Stromal cell of bone marrow (primary cell): ENCODE measurements around the gene MED1.
A peak's percentile ranks its signal among the peaks of the same experiment; 100 is the strongest.
"Not testable (repeated sequence)": the region's sequence is repeated elsewhere in the genome, so short reads cannot be mapped to it uniquely, and the experiment has no call there.

Experiments
- DNase-seq: peaks from one replicate; pipeline ENCODE4 v3.0.0-alpha.2; 2012; ENCODE audit warnings: low read depth

MED1 gene

DNA sequence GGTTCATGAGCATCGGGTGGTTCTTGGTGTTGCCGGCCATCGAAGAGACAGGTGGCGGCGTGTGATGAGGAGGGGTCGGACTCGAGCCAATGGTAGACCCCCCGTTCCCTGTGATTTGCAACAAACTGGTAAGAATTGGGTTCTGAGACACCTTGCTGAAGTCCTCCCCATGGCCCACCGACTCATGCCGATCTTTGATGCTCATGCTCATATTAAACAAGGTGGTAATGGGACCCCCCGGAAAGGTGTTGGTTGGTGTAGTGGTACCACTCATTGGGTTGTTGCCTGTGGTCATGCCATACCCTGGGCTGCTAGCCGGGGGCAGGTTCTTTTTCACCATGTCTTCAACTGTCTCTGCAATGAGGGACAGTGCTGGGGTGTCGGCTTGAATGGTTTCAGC lies 40.8 kb downstream of the MED1 start:
- DNase-seq = no peak

DNA sequence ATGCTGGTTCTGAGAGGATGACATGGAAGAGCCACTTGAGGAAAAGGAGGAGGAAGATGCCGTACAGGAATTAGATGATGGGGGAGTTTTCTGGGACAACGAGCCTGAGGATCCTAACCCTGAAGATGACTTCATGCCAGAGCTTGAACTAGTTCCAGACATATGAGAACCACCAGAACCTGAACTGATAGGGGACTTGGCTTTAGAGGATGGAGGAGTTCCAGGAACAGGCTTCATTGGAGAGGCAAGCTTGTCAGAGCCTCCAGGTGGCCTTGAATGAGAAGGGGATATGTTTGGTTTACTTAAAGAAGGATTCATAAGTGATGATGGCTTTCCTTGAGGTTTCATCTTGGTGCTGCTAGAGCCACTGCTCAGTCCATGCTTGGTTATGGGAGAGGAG lies 42.7 kb downstream of the MED1 start:
- no peak for DNase-seq

DNA sequence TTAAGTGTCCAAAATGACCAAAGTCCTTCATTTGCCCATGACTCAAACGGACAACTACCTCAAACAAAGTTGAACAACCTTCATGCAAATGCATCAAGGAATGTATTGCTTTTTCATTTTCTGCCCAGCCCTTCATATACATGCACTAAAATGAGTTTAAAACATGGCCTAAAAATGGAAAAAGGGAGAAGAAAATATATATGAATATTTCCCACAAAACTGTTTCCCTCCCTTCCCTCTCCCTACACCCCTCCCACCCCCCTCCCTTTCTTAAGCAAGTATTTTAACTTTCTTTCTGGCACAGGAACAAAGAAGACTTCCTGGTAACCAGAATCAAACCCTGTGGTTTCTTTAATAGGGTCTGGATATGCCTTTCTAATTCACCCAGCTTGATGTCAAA lies 44.1 kb downstream of the MED1 start:
- no peak for DNase-seq

DNA sequence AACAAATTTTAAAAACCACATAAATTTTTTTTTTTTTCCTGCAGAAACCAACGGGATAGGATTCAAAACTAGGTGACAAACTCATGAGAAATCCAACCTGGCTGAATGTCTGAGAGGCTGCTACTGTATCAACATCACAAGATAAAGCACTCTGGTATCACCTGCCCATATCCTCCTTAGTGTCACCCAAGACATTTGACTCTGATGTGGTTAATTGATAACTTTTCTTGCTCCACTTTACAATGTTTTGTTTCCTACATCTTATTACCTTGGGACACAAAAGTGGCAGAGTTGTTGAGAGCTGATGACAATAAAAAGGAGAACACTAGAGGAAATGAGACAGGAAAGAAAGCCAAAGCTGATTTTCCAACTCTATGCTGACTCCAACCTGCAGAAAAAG lies 45.6 kb downstream of the MED1 start:
- DNase-seq = no peak

DNA sequence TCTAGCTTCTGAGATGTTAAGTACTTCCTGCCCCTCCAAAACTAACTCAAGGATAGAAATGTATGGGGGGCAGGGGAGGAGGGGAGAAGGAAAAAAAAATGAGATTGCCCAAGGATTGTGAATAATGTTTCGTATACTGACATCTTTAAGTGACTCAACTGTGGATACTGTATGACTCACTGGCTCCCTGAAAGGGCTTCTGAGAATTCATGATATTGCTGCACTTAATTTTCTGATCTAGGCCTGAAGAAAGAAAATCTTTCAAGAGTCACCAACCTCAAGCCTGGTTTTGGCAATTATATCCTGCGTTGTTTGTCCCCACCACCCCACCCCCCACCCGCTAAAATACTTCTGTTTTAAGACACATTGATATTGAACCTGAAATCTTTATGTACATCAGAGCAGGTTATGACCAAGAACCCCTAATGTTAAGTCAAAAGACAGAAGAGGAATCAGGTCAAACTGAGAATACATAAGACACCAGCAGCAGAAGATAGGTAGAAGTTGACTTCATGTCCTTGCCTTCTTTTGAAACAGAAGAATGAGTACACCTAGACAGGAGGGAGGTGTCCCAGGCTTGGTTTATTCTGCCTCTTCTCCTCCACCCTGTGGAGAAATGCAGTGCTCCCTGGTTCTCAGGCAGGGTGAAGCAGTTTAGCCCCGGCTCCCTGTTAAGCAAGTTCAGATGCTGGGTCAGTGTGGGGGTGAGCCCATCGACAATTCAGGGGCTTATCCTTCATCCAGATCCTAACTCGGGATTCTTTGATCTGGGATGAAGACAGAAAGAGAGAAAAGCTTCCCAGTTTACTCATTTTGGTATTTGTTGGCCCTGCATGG lies 46.3 kb downstream of the MED1 start:
- peak; percentile 84 for DNase-seq

DNA sequence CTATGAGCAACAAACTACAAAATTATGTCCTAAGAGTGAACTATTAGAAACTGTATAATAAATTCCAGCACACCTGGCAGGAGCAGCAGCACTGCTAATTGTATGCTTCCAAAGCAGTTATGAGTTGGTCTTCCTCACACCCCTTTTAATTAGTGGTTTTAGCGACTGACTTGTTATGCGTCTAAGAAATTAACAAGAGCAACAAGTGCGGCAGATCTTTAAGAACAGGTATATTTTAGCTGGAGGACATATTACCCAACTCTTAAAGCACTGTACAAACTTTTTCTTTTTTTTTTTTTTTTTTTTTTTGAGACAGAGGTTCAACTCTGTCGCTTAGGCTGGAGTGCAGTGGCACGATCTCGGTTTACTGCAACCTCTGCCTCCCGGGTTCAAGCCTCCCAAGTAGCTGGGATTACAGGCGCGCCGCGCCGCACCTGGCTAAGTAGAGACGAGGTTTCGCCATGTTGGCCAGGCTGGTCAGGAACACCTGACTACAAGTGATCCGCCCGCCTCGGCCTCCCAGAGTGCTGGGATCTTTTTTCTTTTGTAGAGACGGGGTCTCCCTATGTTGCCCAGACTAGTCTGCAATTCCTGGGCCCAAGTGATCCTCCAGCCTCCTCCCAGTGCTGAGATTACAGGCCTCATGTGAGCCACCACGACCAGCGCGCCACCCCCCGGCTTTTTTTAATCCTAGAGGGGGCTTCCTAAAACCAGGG lies 48.0 kb downstream of the MED1 start:
- no peak for DNase-seq

DNA sequence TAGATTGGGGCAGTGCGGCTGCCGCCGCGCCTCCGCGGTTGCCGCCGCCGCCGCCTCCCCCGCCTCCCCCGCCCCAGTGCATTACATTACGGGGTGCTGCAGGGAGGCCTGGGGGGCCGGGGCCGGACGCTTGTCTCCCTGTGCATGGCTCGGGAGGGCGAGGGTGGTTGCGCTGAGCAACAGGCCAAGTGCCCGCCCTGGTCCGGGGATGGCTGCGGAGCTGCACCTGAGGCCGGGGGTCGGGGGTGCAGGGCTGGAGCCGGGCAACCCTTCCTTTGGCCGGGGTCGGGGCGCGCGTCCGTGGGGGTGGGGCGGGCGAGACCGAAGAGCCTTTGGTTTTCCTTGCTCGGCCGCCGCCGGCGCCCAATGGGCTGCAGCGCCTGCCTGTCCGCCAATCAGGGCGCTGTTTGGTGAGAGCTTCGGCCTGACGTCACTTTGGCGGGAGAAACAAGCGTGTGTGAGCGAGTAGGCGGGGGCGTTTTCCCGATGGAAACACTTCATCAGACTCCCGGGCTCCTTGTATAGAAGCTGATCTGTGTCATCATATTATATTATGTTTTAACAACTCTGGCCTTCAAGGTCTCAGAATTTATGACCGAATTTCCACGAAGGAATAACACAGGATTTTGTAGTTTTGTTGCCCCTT lies 48.7 kb downstream of the MED1 start:
- peak; percentile 91 for DNase-seq

DNA sequence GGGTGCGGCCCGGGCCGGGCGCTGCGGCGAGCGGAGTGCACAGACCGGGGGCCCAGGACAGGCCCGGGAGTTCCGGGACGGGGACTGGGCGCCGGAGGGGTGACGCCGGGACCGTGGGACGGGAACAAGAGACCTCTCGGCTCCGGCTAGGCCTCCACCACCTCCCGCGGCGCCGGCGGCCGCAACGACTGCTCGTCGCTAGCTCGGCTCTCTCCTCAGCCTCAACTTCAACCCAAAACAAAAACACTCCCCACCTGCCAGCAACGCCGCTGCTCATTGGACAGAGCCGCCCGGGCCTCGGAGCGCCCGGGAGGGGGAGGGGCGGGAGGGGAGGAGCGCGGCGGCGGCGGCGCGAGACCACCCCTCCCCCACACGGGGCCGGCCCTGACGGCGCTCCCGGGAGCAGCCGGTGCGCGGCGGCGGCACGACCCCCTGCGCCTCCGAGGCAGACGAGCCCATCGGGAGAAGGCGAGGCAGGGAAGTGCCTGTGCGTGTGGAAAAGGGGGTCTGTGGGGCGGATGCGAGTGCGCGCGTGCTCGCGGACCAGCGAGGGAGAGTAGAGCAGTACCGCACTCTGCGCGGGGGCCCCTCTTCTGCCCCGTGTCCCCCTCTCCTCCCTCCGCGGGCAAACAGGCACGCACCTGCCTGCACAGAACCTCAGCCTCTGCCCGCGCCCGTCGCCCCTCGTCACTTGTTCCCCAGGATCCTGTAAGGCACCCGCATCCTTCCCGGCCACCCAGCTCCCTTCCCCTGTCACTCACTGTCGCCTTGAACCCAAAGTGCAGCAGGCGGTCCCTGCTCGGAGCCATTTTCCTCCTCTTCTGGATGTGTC lies 49.4 kb downstream of the MED1 start, which contains the start of gene FBXL20:
Gene FBXL20, minus strand, starts transcription at position 215 of the 832 bp plus-strand sequence. CDS start 224 bp downstream, outside the sequence.
- peak; percentile 85 for DNase-seq

DNA sequence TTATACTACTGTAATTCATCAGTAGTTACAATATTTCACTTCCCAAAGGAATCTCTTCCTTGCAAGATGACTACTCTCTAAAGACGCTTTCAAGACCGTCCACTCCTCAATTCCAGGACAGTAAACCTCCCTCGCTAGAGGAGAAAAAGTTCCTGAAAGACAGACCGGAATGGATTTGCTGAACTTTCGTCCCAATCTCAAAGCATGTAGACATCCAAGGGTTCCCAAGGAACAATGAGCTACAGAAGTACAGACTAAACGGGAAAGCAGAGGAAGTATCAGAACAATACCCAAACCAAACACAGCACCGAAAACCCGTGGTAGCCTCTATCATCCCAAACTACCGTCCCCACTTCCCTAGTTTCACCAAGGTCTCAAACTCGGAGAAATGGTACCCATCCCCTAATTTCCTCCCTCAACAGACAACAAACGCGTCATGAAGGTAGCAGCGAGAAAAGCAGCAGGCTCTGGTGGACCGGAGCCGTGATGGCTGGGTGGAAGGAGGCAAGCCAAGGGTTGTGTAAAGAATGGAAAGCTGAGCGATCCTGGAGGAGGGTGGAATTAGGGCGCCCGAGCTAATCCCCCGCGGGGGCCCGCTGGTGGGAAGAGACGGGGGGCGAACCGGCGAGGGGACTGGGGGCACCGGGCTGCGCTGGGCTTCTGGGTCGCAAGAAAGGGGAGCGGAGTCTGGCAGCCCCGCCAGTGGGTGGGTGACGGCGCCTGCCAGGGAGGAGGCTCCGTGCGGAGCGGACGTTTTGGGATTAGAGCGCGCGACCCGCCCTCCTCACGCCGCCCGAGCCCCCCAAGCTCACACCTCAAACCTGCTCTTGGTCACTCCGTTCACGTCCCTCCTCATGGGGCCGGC lies 50.3 kb downstream of the MED1 start:
- no peak for DNase-seq

DNA sequence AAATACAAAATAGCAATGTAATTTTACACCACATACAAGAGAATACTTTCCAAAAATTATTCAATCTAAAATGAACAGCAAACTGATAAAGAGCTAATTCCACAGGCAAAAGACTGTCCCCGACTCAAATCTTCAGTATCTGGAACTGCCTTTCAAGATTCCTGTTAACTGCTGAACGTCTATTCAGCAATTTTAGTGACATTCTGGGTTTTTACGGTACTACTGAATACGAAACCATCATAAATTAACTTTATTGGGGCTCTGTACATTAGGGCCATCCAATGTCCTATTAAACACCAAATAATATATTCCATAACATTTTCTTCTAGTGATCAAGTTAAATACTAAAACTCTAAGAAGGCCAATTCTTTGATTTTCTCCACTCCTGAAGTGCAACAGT lies 51.3 kb downstream of the MED1 start:
- no peak for DNase-seq

DNA sequence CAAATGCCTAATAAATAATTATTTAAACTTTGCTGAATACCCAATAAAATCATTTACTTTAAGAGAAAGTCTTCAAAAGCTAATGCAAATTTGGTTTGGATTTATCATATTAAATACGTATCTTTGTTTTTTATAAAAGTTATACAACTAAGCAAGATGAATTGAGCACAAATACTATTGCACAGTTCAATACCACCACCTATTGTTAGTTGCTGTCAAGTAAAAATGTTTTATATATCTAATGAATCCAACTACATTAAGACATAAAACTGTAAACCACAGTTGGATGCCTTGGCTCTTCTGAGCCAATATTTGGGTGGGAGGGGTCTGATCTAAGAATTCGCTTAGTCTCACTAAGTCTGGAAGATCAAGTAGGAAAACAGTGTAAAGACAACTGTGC lies 57.3 kb downstream of the MED1 start:
- no peak for DNase-seq

DNA sequence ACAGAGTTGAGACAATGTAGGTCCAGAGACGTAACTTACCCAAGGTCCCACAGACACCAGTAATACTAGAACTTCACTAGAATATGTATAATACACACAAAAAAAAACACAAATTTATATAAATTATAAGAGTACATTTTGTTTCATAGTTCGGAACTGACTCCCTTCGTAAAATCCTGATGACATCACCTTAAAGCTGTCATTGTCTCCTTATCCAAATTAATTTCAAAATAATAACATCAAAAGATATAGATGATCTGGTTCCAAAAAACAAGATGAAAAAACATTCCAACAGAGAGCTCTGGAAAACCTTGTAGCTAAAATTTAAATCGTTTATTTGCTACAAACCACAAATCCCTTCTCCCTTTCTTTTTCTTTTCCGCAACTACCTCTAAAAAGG lies 59.6 kb downstream of the MED1 start:
- no peak for DNase-seq

DNA sequence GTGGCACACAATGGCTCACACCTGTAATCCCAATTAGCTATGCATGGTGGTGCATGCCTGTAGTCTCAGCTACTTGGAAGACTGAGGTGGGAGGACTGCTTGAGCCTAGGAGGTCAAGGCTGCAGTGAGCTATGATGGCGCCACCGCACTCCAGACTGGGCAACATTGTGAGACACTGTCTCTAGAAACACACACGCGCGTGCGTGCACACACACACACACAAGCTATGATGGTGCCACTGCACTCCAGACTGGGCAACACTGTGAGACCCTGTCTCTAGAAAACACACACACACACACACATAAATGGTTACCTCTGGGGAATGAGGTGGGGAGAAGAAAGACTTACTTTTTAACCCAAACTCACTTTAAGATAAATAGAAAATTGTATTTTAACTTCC lies 66.0 kb downstream of the MED1 start:
- DNase-seq = no peak

DNA sequence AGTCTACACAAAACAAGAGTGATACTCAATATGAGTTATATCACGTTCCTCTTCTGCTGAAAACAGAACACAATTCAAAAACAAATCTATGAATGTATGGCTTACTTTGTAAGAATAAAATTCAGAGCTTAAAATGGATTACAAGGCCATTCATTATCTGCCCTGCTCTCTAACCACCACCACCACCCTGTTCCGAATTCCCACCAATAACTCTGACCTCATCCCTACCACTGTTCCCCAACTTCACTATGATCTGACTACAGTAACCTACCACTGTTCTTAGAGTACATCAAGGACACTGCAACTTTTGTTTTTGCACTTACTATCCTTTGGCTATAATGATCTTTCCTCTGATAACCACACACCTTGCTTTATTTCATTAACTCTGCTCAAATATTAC lies 70.9 kb downstream of the MED1 start:
- DNase-seq = no peak

DNA sequence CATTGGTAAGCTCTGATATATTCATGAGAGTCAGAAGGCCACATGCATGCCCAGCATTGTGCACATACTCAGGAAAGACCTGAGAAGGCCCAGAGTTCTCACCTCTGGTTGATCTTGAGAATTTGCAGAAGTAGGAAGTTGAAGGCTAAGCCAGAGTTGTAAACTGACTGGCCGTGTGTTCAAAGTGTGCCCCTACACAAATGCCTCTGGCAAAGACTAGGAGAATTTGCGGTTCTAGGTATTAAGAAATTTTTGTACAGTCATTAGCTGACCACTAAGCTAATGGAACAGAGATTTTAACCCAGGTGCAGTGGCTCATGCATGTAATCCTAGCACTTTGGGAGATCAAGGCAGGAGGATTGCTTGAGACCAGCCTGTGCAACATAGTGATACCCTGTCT lies 74.6 kb downstream of the MED1 start:
- no peak for DNase-seq

DNA sequence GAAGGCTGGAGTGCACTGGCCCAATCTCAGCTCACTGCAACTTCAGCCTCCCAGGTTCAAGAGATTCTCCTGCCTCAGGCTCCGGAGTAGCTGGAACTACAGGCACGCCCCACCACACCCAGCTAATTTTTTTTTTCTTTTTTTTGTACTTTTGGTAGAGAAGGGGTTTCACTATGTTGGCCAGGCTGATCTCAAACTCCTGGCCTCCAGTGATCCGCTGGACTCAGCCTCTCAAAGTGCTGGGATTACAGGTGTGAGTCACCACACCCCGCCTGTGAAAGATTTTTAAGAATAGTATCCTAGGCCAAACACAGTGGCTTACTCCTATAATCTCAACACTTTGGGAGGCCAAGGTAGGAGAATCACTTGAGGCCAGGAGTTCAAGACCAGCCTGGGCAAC lies 83.3 kb downstream of the MED1 start:
- DNase-seq = not testable (repeated sequence)

DNA sequence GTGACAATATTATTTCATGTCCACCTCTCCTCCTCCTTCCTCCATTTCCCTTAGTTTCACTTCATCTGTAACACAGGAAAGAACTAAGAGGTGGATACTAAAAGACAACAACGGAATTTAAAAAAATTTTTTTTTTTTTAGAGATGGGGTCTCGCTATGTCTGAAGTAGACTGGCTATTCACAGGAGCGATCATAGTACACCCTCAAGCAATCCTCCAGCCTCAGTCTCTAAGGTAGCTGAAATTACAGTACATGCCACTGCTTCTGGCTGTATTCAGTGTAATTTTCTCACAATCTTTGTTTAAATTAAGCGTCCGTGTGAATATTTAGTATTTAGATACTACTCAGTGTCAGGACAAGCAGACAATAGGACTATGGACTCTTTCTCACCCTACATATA lies 85.2 kb downstream of the MED1 start:
- no peak for DNase-seq

DNA sequence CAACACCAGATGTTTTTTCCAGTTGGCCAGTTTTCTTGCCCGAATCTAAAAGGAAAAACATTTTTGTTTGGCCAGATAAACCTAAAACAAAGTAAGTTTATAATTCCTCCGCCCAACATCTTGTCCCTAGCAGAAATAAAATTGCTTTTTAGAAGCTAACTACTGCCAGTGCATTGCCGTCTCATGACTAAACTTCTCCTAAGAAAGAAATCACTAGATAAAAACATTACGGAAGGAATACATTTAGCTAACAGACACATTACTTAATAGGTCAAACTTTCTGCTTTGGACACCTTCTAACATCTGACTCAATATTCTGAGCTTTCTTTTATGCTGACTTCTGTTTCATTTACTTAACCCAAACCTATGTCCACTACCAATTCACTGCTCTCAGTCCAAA lies 85.8 kb downstream of the MED1 start:
- DNase-seq = peak; percentile 57

DNA sequence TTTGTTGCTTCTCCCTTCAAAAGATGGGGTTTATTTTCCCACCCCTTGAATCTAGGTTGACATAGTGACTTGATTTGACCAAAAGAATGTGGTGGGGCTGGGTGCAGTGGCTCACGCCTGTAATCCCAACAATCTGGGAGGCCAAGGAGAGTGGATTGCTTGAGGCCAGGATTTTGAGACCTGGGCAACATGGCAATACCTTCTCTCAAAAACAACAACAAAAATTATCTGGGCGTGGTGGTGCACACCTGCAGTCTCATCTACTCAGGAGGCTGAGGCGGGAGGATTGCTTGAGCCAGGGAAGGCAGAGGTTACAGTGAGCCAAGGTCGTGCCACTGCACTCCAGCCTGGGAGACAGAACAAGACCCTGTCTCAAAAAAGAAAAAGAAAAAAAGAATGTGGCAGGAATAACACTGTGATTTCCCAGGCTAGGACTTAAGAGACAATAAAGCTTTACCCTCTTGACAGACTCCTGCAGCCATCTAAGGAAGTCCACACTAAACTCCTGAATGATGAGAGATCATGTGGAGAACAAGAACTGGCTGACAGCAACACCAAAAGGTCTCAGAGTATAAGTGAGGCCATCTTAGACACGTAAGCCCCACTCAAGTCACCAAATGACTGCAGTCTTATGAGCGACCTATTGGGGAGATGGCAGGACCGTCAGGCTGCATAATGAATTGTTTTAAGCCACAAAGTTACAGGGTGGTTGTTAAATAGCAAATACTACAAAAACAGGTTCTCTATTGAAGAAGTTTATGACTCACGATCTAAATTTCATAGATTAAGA lies 86.6 kb downstream of the MED1 start:
- DNase-seq = no peak

DNA sequence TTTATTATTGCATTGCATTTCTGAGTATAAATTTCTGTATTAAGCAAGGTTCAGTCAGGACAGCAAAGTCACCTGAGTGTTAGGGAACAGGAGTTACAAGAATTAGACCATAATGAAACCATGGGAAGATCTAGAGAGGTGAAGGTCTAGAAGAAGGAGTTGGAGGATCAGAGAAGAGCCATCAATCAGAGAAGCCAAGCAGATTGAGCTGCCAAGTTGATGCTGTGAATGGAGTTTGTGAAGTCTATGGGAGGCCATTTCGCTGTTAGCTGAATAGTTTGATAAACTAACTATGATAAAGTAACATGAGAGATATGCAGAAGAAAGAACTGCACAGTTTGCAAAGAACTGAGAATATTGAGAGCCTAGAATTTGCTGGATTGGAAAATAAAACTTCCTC lies 90.0 kb downstream of the MED1 start:
- no peak for DNase-seq
